PC-3 (cell line): ENCODE results near the gene IL19.

Experiments
- EZH2 ChIP-seq: fragments of 300-600 bp; sonication (generic); IDR thresholded peaks from one replicate; pipeline ENCODE4 v1.6.1; 2017; ENCODE audit warnings: antibody characterized with exemption, mild to moderate bottlenecking, low read length; ENCODE audit not compliant: unreplicated experiment
- TF ChIP-seq, protein P1 (sequence below): fragments of 300-600 bp; sonication (generic); conservative IDR thresholded peaks from 2 replicates; pipeline ENCODE4 v1.5.1; 2017; ENCODE audit warnings: antibody characterized with exemption, low read depth, mild to moderate bottlenecking, low read length

- TF ChIP-seq, protein P1, sequence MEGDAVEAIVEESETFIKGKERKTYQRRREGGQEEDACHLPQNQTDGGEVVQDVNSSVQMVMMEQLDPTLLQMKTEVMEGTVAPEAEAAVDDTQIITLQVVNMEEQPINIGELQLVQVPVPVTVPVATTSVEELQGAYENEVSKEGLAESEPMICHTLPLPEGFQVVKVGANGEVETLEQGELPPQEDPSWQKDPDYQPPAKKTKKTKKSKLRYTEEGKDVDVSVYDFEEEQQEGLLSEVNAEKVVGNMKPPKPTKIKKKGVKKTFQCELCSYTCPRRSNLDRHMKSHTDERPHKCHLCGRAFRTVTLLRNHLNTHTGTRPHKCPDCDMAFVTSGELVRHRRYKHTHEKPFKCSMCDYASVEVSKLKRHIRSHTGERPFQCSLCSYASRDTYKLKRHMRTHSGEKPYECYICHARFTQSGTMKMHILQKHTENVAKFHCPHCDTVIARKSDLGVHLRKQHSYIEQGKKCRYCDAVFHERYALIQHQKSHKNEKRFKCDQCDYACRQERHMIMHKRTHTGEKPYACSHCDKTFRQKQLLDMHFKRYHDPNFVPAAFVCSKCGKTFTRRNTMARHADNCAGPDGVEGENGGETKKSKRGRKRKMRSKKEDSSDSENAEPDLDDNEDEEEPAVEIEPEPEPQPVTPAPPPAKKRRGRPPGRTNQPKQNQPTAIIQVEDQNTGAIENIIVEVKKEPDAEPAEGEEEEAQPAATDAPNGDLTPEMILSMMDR, result no peak
- no peak for TF ChIP-seq EZH2
These were observed 41.9 kb downstream of the IL19 start for GRCh38 chr1:206812471-206812870.
